GM19438 (cell line): ENCODE data around the gene PPFIA4.
"Not testable (repeated sequence)": the region's sequence is repeated elsewhere in the genome, so short reads cannot be mapped to it uniquely, and the experiment has no call there.

Experiments used
- ATAC-seq: cut with Tn5 transposase; IDR thresholded peaks from one replicate; pipeline ENCODE4 v1.9.1; 2021; ENCODE audit warnings: low read depth; ENCODE audit not compliant: unreplicated experiment

Gene PPFIA4

DNA sequence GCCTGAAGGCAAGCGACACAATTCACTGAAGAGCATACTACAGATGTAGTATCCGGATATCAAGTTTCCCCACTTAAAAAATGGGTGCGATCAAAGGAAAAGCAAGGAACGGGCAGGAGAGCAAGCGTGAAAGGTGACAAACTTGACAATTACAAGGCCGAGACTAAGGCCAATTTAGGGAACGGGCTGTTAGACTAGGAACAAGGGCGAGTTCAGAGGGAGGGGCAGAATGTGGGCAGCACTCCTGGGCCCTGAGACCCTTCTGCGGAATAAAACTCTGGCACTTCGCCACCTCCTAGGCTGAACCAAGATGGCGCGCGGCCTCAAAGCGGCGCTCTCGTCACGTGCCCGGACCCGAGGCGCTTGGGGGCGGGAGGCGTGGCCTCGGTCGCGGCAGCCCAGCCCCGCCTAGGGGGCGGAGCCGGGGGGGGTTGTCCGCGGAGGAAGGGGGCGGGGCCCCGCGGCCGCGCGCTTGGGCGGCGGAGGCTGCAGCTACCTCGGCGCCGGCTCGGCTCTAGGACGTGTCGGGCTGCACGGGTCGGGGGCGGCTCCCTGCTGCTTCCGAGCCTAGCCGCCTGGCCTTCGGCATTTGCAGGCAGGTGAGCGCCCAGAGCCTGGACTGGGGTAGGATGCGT lies at the start of gene PPFIA4:
Gene PPFIA4 (plus strand): TSS at position 461 of the 635 bp plus-strand sequence. CDS start 12,518 bp downstream, outside the sequence.
- ATAC-seq = peak; percentile 82

DNA sequence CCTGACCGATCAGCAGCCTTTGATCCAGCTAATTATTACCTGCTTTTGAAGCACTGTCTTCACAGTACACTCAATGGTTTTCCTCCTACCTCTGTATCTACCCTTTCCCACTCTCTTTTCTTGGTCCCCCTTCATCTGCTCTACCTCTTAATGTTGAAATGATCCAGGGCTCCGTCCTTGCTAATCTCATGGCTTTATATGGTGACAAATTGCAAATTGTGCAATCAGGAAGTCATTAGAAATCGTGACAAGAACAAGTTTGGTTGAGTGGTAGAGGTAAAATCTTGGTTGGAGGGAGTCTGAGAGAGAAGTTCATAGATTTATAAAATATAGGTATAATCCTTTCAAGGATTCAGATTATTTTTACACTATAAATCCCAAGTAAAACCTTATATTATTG lies 49.7 kb upstream of the PPFIA4 start:
- no peak for ATAC-seq

DNA sequence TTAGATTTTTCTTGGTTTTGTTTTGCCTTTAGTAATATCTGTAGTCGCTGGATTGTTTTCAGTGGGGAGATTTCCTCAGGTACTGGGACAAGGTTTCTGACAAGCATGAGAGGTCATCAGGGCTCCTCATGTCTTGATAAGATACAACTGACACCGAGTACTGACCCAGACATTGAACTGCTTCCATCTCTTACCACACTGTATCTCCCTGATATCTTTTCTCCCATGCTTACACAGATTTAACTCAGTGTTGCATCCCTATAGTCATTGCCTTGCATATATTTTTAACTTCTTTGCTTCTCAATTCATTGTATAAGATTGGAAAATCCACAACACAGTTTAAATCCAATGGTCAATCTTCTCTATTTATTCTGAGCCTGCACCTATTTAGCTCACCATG lies 46.8 kb upstream of the PPFIA4 start:
- ATAC-seq = no peak

DNA sequence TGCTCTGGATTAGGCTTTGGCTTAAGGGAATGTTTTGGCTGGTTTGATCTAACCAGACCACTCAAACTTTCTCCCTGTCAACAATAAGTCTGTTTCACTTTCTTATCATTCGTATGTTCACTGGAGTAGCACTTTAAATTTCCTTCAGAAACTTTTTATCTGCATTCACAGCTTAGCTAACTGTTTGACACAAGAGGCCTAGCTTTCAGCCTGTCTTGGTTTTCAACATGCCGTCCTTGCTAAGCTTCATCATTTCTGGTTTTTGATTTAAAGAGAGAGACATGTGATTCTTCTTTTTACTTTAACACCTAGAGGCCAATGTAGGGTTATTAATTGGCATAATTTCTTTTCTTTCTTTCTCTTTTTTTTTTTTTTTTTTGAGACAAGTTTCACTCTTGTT lies 44.4 kb upstream of the PPFIA4 start:
- ATAC-seq = no peak

DNA sequence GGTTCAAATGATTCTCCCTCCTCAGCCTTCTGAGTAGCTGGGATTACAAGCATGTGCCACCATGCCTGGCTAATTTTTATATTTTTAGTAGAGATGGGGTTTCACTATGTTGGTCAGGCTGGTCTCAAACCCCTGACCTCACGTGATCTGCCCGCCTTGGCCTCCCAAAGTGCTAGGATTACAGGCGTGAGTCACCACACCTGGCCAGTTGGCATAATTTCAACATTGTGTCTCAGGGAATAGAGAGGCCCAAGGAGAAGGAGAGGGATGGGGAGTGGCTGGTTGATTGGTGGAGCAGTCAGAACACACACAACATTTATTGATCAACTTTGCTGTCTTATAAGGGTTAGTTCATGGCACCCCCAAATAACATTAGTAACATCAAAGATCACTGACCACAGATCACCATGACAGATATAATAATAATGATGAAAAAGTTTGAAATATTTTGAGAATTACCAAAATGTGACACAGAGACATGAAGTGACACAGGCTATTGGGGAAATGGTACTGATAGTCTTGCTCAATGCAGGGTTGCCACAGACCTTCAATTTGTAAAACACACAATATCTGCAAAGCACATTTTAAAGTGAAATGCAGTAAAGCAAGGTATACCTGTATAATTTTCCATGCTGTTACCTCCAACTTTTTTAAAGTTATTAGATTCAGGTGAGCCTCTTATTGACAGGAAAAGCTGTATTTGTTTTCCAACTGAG lies 43.4 kb upstream of the PPFIA4 start:
- ATAC-seq = no peak

DNA sequence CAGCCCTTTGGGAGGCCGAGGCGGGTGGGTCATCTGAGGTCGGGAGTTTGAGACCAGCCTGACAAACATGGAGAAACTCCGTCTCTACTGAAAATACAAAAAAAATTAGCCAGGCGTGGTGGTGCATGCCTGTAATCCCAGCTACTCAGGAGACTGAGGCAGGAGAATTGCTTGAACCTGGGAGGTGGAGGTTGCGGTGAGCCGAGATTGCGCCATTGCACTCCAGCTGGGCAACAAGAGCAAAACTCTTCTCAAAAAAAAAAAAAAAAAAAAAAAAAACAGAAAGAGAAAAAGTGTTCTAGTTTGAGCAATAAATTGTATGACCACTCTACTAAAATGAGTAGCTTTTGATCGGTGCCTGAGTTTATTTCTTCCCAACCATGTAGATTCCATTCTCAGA lies 40.2 kb upstream of the PPFIA4 start:
- ATAC-seq = not testable (repeated sequence)

DNA sequence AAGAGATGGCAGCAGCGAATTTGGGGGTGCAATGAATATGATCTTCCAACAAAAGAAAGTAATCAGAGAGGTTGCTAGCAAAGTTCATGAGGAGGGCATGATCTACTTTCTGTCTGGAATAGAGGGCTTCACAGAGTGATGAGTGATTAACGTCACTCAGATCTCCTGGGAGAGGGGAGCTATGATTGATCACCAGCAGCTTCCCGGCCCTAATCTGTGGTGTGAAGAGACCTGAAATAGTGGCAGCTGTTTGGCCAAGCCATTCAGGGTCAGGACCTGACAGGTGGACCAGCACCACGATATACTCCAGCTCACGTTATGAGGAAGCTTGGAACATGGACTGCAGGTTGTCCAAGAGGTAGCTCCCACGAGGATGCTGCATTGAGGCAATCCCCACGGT lies 39.0 kb upstream of the PPFIA4 start:
- ATAC-seq = no peak

DNA sequence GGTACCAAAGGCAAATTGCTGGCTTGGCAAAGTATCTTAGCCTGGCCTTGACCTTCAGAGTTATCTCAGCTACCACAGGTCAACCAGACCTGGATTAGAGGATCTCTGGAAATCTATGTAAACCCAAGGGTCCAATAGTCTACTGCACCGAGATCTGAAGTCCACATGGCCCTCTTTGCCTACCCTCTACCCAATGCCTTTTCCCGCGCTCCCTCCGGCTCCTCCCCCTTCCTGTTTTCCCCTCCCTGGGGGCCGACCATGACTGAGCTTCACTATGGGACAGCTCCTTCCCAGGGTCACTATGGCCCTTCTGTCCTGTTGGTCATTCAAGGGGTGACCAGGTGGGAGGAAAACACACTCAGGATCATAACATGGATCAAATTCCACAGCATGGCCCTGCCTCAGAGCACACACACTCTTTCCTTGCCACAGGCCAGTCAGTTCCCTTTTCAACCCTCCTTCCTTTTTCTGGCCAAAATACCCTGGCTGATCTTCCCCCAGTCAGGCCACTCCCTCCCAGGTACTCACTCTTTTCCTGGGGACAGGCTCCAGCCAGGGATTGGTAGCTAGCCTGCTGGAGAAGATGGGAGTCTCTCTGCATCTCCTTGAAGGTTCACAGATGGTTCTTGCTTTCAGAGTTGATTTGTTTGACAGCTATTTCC lies 38.2 kb upstream of the PPFIA4 start:
- no peak for ATAC-seq

DNA sequence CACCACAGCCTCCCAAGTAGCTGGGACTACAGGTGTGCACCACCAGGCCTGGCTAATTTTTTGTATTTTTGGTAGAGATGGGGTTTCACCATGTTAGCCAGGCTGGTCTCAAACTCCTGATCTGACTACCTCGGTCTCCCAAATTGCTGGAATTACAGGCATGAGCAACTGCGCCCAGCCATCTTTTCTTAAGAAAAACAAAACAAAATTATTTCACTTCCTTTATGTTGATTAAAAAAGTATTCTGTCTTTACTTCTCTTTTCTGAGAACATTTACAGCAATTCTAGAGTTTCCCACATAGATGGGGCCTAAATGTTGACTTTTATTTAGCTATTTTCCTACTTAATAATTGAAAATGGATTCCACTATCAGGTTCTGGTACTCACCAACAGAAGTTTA lies 36.4 kb upstream of the PPFIA4 start:
- ATAC-seq = no peak

- no peak for ATAC-seq
Observed at GRCh38 chr1:202991112-202991511, 35.2 kb upstream of the PPFIA4 start.

GRCh38 chr1:202994756-202995155 lies 31.5 kb upstream of the PPFIA4 start:
- no peak for ATAC-seq

- no peak for ATAC-seq
Observed at GRCh38 chr1:202998836-202999750, 27.2 kb upstream of the PPFIA4 start.

GRCh38 chr1:203000217-203000944 lies 25.9 kb upstream of the PPFIA4 start:
- no peak for ATAC-seq

GRCh38 chr1:203001986-203002385 lies 24.3 kb upstream of the PPFIA4 start:
- ATAC-seq = no peak

GRCh38 chr1:203002951-203003350 lies 23.3 kb upstream of the PPFIA4 start:
- ATAC-seq = no peak

- not testable (repeated sequence) for ATAC-seq
Observed at GRCh38 chr1:203005395-203006142, 20.7 kb upstream of the PPFIA4 start.

- ATAC-seq = peak; percentile 92
Observed at GRCh38 chr1:203006948-203007871, 19.1 kb upstream of the PPFIA4 start, which contains the start of gene TMEM183A. Gene TMEM183A (plus strand): TSS chr1:203007374. CDS start chr1:203007466, 92 bp downstream.

DNA sequence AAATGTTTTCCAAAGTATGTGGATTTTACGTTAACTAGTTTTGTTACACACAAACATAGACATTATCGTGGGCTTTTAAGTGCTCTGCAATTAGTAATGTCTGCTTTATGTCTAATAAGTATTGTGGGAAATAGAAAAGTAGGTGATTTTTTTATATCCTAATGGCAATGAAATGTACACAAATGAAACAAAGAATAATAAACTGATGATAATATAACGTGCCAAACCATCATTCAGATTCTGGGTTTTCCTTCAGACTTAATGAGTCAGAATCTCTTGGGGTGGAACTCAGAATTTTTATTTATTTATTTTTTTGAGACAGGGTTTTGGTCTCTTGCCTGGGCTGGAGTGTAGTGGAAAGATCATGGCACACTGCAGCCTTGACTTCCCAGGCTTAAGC lies 17.1 kb upstream of the PPFIA4 start:
- no peak for ATAC-seq
